IPS-18a (cell line): ENCODE data around the gene TGM1.

ENCODE experiments used
- H3K27ac ChIP-seq: one replicate; pipeline ENCODE4 v1.5.1; 2013; ENCODE audit warnings: low read length
- H3K27me3 ChIP-seq: one replicate; pipeline ENCODE4 v1.6.1; 2013; ENCODE audit warnings: mild to moderate bottlenecking, low read length; ENCODE audit not compliant: control insufficient read depth, insufficient read depth
- H3K36me3 ChIP-seq: one replicate; pipeline ENCODE4 v1.6.1; 2013; ENCODE audit warnings: low read depth, low read length; ENCODE audit not compliant: control insufficient read depth
- H3K4me1 ChIP-seq: one replicate; pipeline ENCODE4 v1.6.1; 2013; ENCODE audit warnings: low read depth, low read length; ENCODE audit not compliant: control insufficient read depth
- H3K4me3 ChIP-seq: one replicate; pipeline ENCODE4 v1.5.1; 2013; ENCODE audit warnings: low read length
- H3K9ac ChIP-seq: one replicate; pipeline ENCODE4 v1.6.1; 2013; ENCODE audit warnings: mild to moderate bottlenecking, low read length, moderate library complexity
- H3K9me3 ChIP-seq: one replicate; pipeline ENCODE4 v1.6.1; 2013; ENCODE audit warnings: low read depth, low read length; ENCODE audit not compliant: control insufficient read depth

Gene TGM1

GRCh38 chr14:24262821-24263733 lies at the start of gene TGM1:
Gene TGM1 (minus strand): TSS chr14:24263177. CDS start chr14:24262352, 825 bp downstream.
- no peak within 1 kb of the TSS for H3K4me3 ChIP-seq
- peaks cover 9% of the 10 kb centered on the region for H3K36me3 ChIP-seq
- no peak within 1 kb of the TSS for H3K9ac ChIP-seq
- no peaks in the 10 kb centered on the region for H3K9me3 ChIP-seq
- H3K27ac ChIP-seq: no peak within 1 kb of the TSS
- H3K27me3 ChIP-seq: no peaks in the 10 kb centered on the region
- H3K4me1 ChIP-seq: no peaks in the 10 kb centered on the region

GRCh38 chr14:24311837-24312615 lies 49.0 kb upstream of the TGM1 start:
- Histone ChIP-seq H3K27me3 (peaks cover 3% of the 10 kb centered on the region), H3K36me3 (peaks cover 4% of the 10 kb centered on the region), H3K9ac (no peak overlapping the region), H3K4me3 (no peak overlapping the region), H3K9me3 (no peaks in the 10 kb centered on the region), H3K27ac (no peak overlapping the region), H3K4me1 (no peaks in the 10 kb centered on the region)

GRCh38 chr14:24310646-24311604 lies 47.9 kb upstream of the TGM1 start, which contains the start of gene LTB4R:
Gene LTB4R (plus strand): TSS chr14:24311502. CDS start chr14:24315652, 4,150 bp downstream.
- H3K4me1 ChIP-seq: no peaks in the 10 kb centered on the region
- H3K27me3 ChIP-seq: no peaks in the 10 kb centered on the region
- H3K36me3 ChIP-seq: peaks cover 15% of the 10 kb centered on the region
- no peak within 1 kb of the TSS for H3K4me3 ChIP-seq
- no peaks in the 10 kb centered on the region for H3K9me3 ChIP-seq
- H3K9ac ChIP-seq: no peak within 1 kb of the TSS
- no peak within 1 kb of the TSS for H3K27ac ChIP-seq

GRCh38 chr14:24310265-24310645 lies 47.3 kb upstream of the TGM1 start:
- H3K27ac ChIP-seq: no peak overlapping the region
- no peaks in the 10 kb centered on the region for H3K9me3 ChIP-seq
- no peaks in the 10 kb centered on the region for H3K27me3 ChIP-seq
- H3K36me3 ChIP-seq: peaks cover 21% of the 10 kb centered on the region
- H3K9ac ChIP-seq: no peak overlapping the region
- no peaks in the 10 kb centered on the region for H3K4me1 ChIP-seq
- H3K4me3 ChIP-seq: no peak overlapping the region

GRCh38 chr14:24309538-24310264 lies 46.7 kb upstream of the TGM1 start, which contains the start of gene LTB4R2:
Gene LTB4R2 (plus strand): TSS chr14:24310140. CDS start chr14:24310665, 525 bp downstream.
- Histone ChIP-seq H3K4me3 (no peak within 1 kb of the TSS), H3K27me3 (no peaks in the 10 kb centered on the region), H3K27ac (no peak within 1 kb of the TSS), H3K36me3 (peaks cover 25% of the 10 kb centered on the region), H3K9ac (no peak within 1 kb of the TSS), H3K4me1 (no peaks in the 10 kb centered on the region), H3K9me3 (no peaks in the 10 kb centered on the region)

GRCh38 chr14:24308342-24309124 lies 45.6 kb upstream of the TGM1 start:
- no peaks in the 10 kb centered on the region for H3K27me3 ChIP-seq
- H3K4me1 ChIP-seq: no peaks in the 10 kb centered on the region
- no peak overlapping the region for H3K4me3 ChIP-seq
- no peak overlapping the region for H3K9ac ChIP-seq
- H3K9me3 ChIP-seq: no peaks in the 10 kb centered on the region
- H3K36me3 ChIP-seq: peaks cover 37% of the 10 kb centered on the region
- no peak overlapping the region for H3K27ac ChIP-seq

GRCh38 chr14:24307575-24308341 lies 44.8 kb upstream of the TGM1 start, which contains the start of gene CIDEB:
Gene CIDEB (minus strand): TSS chr14:24307977. CDS start chr14:24307858, 119 bp downstream.
- Histone ChIP-seq H3K4me3 (no peak within 1 kb of the TSS), H3K27ac (no peak within 1 kb of the TSS), H3K9me3 (no peaks in the 10 kb centered on the region), H3K4me1 (no peaks in the 10 kb centered on the region), H3K27me3 (no peaks in the 10 kb centered on the region), H3K36me3 (peaks cover 44% of the 10 kb centered on the region), H3K9ac (no peak within 1 kb of the TSS)

GRCh38 chr14:24307156-24307574 lies 44.2 kb upstream of the TGM1 start:
- H3K27me3 ChIP-seq: no peaks in the 10 kb centered on the region
- no peak overlapping the region for H3K9ac ChIP-seq
- H3K9me3 ChIP-seq: no peaks in the 10 kb centered on the region
- no peaks in the 10 kb centered on the region for H3K4me1 ChIP-seq
- H3K4me3 ChIP-seq: no peak overlapping the region
- no peak overlapping the region for H3K27ac ChIP-seq
- peaks cover 50% of the 10 kb centered on the region for H3K36me3 ChIP-seq

GRCh38 chr14:24304019-24304387 lies 41.0 kb upstream of the TGM1 start:
- no peaks in the 10 kb centered on the region for H3K27me3 ChIP-seq
- H3K9ac ChIP-seq: no peak overlapping the region
- no peaks in the 10 kb centered on the region for H3K4me1 ChIP-seq
- no peak overlapping the region for H3K4me3 ChIP-seq
- H3K36me3 ChIP-seq: peaks cover 55% of the 10 kb centered on the region
- H3K9me3 ChIP-seq: no peaks in the 10 kb centered on the region
- no peak overlapping the region for H3K27ac ChIP-seq
